ENCODE measurements around the gene ARHGEF3. TPM values are rescaled to one million over a fixed set of nuclear protein-coding genes. Genes with fewer than 3 reads are reported as not detected.

The ARHGEF3 gene
- total and polyA plus RNA-seq, 4 donors = 10.4 to 40.9 (median 21.0) TPM

- TF ChIP-seq CTCF (IDR thresholded peaks at IDR 0.05; ENCODE audit: control extremely low read depth, extremely low read depth) = no peak
- DNase-seq (no peak), ATAC-seq (ENCODE audit: insufficient read depth, low FRiP score) (no peak)
- no peaks in the 10 kb centered on the region for H3K27me3 ChIP-seq (ENCODE audit: control insufficient read depth in 3 of 3, insufficient read depth in 3 of 3, low read length in 2 of 3)
- no peaks in the 10 kb centered on the region for H3K9me3 ChIP-seq (ENCODE audit: control insufficient read depth in 4 of 4, insufficient read depth in 3 of 4, low read length in 3 of 4)
- H3K36me3 ChIP-seq (ENCODE audit: control insufficient read depth in 4 of 4, insufficient read depth in 4 of 4, low read length in 4 of 4) = no peaks in the 10 kb centered on the region
- H3K4me3 ChIP-seq = no peak overlapping the region
- no peak overlapping the region for H3K9ac ChIP-seq (ENCODE audit: insufficient read depth in 1 of 2, low read length in 2 of 2)
- WGBS, 2 donors = 97% methylated on average over 19 of the region's 19 CpGs
- no peak overlapping the region for H3K27ac ChIP-seq (ENCODE audit: low read depth in 1 of 2, low read length in 1 of 2)
- no peaks in the 10 kb centered on the region for H3K4me1 ChIP-seq (ENCODE audit: control insufficient read depth in 5 of 5, insufficient read depth in 5 of 5, low read length in 5 of 5)
Observed at GRCh38 chr3:56691165-56692000, 110.4 kb downstream of the ARHGEF3 start.

GRCh38 chr3:56689303-56689702 is 112.4 kb downstream of the ARHGEF3 start:
- Histone ChIP-seq H3K9ac (ENCODE audit: insufficient read depth in 1 of 2, low read length in 2 of 2) (no peak overlapping the region), H3K4me3 (no peak overlapping the region), H3K27ac (ENCODE audit: low read depth in 1 of 2, low read length in 1 of 2) (no peak overlapping the region), H3K36me3 (ENCODE audit: control insufficient read depth in 4 of 4, insufficient read depth in 4 of 4, low read length in 4 of 4) (no peaks in the 10 kb centered on the region), H3K9me3 (ENCODE audit: control insufficient read depth in 4 of 4, insufficient read depth in 3 of 4, low read length in 3 of 4) (no peaks in the 10 kb centered on the region), H3K27me3 (ENCODE audit: control insufficient read depth in 3 of 3, insufficient read depth in 3 of 3, low read length in 2 of 3) (no peaks in the 10 kb centered on the region), H3K4me1 (ENCODE audit: control insufficient read depth in 5 of 5, insufficient read depth in 5 of 5, low read length in 5 of 5) (no peaks in the 10 kb centered on the region)
- DNase-seq (no peak), ATAC-seq (ENCODE audit: insufficient read depth, low FRiP score) (no peak)
- no peak for TF ChIP-seq CTCF (IDR thresholded peaks at IDR 0.05; ENCODE audit: control extremely low read depth, extremely low read depth)
- 93 to 97% methylated on average over 1 of the region's 1 CpG for WGBS, 2 donors

GRCh38 chr3:56688191-56688590 is 113.6 kb downstream of the ARHGEF3 start:
- H3K36me3 ChIP-seq (ENCODE audit: control insufficient read depth in 4 of 4, insufficient read depth in 4 of 4, low read length in 4 of 4) = no peaks in the 10 kb centered on the region
- DNase-seq = no peak
- H3K4me3 ChIP-seq = no peak overlapping the region
- TF ChIP-seq CTCF (IDR thresholded peaks at IDR 0.05; ENCODE audit: control extremely low read depth, extremely low read depth) = no peak
- no peak overlapping the region for H3K27ac ChIP-seq (ENCODE audit: low read depth in 1 of 2, low read length in 1 of 2)
- no peak overlapping the region for H3K9ac ChIP-seq (ENCODE audit: insufficient read depth in 1 of 2, low read length in 2 of 2)
- H3K27me3 ChIP-seq (ENCODE audit: control insufficient read depth in 3 of 3, insufficient read depth in 3 of 3, low read length in 2 of 3) = no peaks in the 10 kb centered on the region
- H3K9me3 ChIP-seq (ENCODE audit: control insufficient read depth in 4 of 4, insufficient read depth in 3 of 4, low read length in 3 of 4) = peaks cover 0 to 2% (median 0%) of the 10 kb centered on the region in 4 donors
- no peak for ATAC-seq (ENCODE audit: insufficient read depth, low FRiP score)
- WGBS, 2 donors = 73 to 92% methylated on average over 1 of the region's 1 CpG
- peaks cover 0 to 4% (median 0%) of the 10 kb centered on the region in 5 donors for H3K4me1 ChIP-seq (ENCODE audit: control insufficient read depth in 5 of 5, insufficient read depth in 5 of 5, low read length in 5 of 5)

Measured in lung (tissue), 12 donors.